Nephron progenitor cell (in vitro differentiated cells): Measurements from ENCODE around the gene SIRT7.

Source experiments
- DNase-seq: peaks from one replicate; pipeline ENCODE4 v3.0.0; 2021
- H3K27ac Mint-ChIP-seq: 2 replicates; pipeline ENCODE4 v1.8.0; 2021; ENCODE audit warnings: mild to moderate bottlenecking, moderate library complexity, mixed read lengths
- H3K27me3 Mint-ChIP-seq: 2 replicates; pipeline ENCODE4 v1.8.0; 2021; ENCODE audit warnings: mild to moderate bottlenecking, low read depth, mixed read lengths; ENCODE audit not compliant: poor library complexity
- H3K36me3 Mint-ChIP-seq: 2 replicates; pipeline ENCODE4 v1.8.0; 2021; ENCODE audit warnings: low read depth, mixed read lengths
- H3K4me1 Mint-ChIP-seq: 2 replicates; pipeline ENCODE4 v1.8.0; 2021; ENCODE audit warnings: mixed read lengths
- H3K4me3 Mint-ChIP-seq: 2 replicates; pipeline ENCODE4 v1.8.0; 2021; ENCODE audit warnings: mild to moderate bottlenecking, moderate library complexity, mixed read lengths
- H3K9me3 Mint-ChIP-seq: 2 replicates; pipeline ENCODE4 v1.8.0; 2021; ENCODE audit warnings: mild to moderate bottlenecking, moderate library complexity, mixed read lengths
- CTCF ChIP-seq: fragments of 200-600 bp; sonication (generic); IDR thresholded peaks from 2 replicates; pipeline ENCODE4 v1.5.0; 2021; ENCODE audit warnings: antibody characterized with exemption

SIRT7 gene

DNA sequence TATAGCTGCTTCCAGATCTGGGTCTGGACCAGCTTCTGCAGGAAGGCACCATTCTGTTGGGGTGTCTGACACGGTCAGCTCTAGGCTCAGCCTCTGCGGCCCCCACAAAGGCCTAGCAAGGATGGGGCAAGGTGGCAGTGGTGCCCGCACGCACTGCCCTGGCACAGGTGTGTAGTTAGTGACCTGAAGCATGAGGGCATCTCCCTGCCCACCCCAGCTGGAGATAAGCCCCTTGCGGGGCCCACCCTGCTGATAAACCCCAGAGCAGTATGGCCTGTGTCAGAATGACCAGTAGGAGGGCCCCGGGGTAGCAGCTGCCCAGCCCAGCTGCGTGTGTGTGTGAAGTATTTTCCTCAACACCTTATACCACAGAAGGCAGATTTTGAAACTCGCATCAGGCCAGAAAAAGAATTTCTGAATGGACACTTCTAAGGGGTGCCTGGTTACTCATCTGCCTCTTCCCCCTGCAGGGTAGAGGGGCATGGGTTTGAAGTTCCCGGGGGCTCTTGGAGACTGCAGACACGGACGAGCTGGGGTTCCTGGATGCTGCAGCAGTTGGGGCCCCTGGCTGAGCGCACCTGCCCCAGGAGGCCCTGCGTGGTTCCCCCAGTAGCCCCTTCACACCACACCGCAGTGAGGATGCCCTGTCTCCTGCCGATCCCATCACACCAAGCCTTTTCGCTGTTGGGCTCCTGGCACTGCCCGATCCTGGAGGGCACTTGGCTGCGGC, 51.4 kb downstream of the SIRT7 start:
- no peak for TF ChIP-seq CTCF
- no peak for DNase-seq
- H3K27me3 Mint-ChIP-seq: no peaks in the 10 kb centered on the region
- H3K4me3 Mint-ChIP-seq: no peak overlapping the region
- H3K27ac Mint-ChIP-seq: peak overlapping the region; percentile 91
- H3K9me3 Mint-ChIP-seq: no peaks in the 10 kb centered on the region
- H3K36me3 Mint-ChIP-seq: peaks cover 12% of the 10 kb centered on the region
- peaks cover 64% of the 10 kb centered on the region for H3K4me1 Mint-ChIP-seq

GRCh38 chr17:81865733-81866439, 52.1 kb downstream of the SIRT7 start:
- peak overlapping the region; percentile 74 for H3K27ac Mint-ChIP-seq
- H3K36me3 Mint-ChIP-seq: peaks cover 12% of the 10 kb centered on the region
- no peak overlapping the region for H3K4me3 Mint-ChIP-seq
- no peaks in the 10 kb centered on the region for H3K9me3 Mint-ChIP-seq
- H3K27me3 Mint-ChIP-seq: no peaks in the 10 kb centered on the region
- no peak for TF ChIP-seq CTCF
- peaks cover 67% of the 10 kb centered on the region for H3K4me1 Mint-ChIP-seq
- no peak for DNase-seq

DNA sequence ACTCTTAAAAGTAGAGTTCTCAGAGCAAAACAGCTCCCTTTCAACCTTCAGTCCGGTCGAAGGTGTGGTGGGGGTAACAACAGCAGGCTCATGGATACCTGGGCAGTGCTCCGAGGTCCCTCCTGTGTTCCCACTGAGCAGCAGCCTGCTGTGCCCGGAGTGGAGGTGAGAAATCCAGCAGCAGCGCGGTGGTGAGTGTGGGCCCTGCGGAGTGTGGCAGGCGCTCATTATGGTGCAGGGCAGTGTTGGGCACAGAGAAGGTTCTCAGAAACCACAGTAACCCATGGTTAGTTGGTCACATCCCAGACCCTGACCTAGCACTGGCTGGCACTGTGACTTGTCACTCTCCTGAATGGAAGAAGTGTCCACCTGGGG, 52.6 kb downstream of the SIRT7 start:
- Mint-ChIP-seq H3K36me3 (peaks cover 12% of the 10 kb centered on the region), H3K4me3 (no peak overlapping the region), H3K9me3 (no peaks in the 10 kb centered on the region), H3K4me1 (peaks cover 66% of the 10 kb centered on the region), H3K27me3 (no peaks in the 10 kb centered on the region), H3K27ac (peak overlapping the region; percentile 74)
- no peak for DNase-seq
- no peak for TF ChIP-seq CTCF

DNA sequence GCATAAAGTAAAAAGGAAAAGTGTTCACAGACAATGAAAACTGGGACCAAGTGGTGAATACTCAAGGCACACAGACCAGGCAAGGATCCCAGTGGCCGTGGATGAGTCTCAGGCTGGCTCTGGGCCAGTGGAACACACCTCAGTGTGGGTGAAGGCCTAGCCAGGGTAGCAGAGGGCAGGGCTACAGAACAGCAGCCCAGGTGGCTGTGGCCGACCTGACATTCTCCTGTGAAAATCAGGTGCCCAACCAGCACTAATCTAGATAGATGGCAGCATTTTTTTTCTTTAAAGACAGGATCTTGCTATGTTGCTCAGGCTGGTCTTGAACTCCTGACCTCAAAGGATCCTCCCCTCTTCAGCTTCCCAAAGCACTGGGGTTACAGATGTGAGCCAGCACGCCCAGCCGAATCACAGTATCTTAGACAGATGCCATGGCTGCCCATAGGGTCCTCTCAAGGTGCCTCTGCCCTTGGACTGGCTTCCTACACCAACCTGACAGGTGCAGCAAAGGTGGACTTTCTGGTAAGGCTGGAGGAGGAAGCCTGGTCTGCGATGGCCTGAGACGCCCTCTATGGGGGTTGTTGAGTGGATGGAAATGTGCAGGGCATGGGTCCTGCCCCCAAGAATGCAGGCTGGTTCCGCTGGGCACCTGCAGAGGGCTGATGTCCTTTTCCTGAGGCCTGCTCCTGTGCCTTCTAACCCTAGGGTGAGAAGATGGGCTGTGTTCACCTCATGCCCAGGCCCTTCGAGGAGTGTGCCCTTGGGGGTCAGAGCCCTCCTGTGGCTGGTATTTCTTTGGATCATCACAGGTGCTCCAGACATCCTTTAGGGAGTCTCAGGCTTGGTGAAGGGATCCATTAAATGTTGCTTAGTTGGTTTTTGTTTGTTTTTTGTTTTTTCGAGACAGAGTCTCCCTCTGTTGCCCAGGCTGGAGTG, 53.9 kb downstream of the SIRT7 start:
- H3K4me1 Mint-ChIP-seq: peaks cover 61% of the 10 kb centered on the region
- no peak for TF ChIP-seq CTCF
- H3K27me3 Mint-ChIP-seq: no peaks in the 10 kb centered on the region
- no peak for DNase-seq
- H3K36me3 Mint-ChIP-seq: peaks cover 18% of the 10 kb centered on the region
- H3K27ac Mint-ChIP-seq: peak overlapping the region; percentile 96
- no peaks in the 10 kb centered on the region for H3K9me3 Mint-ChIP-seq
- H3K4me3 Mint-ChIP-seq: peak overlapping the region; percentile 32

DNA sequence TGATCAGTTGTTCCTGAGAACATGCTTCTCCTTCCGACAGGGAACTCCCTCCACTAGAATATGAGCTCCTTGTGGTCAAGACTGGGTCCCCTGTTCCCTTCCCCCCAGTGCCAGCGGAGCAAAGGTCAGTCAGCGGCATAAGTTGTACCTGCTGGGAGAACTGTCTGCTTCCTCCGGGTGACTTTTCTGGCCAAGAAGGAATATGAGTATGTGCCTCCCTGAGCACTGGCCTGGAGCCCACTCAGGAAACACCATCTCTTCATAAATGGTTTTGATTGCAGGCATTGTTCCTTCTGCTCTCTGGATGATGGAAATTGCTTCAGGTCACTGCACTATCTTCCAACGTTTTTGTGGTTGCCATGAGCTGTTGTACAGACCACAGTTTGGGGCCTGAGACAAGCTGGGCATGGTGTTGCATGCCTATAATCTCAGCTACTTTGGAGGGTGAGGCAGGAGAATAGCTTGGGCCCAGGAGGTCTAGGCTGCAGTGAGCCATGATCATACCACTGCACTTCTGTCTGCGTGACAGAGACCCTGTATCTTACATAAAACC, 54.8 kb downstream of the SIRT7 start:
- H3K36me3 Mint-ChIP-seq: peaks cover 18% of the 10 kb centered on the region
- no peaks in the 10 kb centered on the region for H3K9me3 Mint-ChIP-seq
- H3K27ac Mint-ChIP-seq: peak overlapping the region; percentile 98
- TF ChIP-seq CTCF: no peak
- peaks cover 61% of the 10 kb centered on the region for H3K4me1 Mint-ChIP-seq
- no peak for DNase-seq
- no peaks in the 10 kb centered on the region for H3K27me3 Mint-ChIP-seq
- H3K4me3 Mint-ChIP-seq: peak overlapping the region; percentile 85
